Measurements from ENCODE around the gene DEPDC1. TPM values are rescaled to one million over a fixed set of nuclear protein-coding genes. Genes with fewer than 3 reads are reported as not detected.

Gene DEPDC1
- total RNA-seq, 1 donor from 2014 or later, result 1.7 TPM

- Histone ChIP-seq H3K27ac (no peak overlapping the region), H3K9me3 (no peaks in the 10 kb centered on the region), H3K4me1 (no peaks in the 10 kb centered on the region), H3K36me3 (no peaks in the 10 kb centered on the region), H3K4me3 (no peak overlapping the region), H3K27me3 (no peaks in the 10 kb centered on the region)
- TF ChIP-seq POLR2A (IDR thresholded peaks at IDR 0.05) (no peak), CTCF (IDR thresholded peaks at IDR 0.05) (no peak), POLR2AphosphoS5 (IDR thresholded peaks at IDR 0.05; ENCODE audit: insufficient read depth in 1 of 2, low read depth in 1 of 2) (no peak)
- DNase-seq (ENCODE audit: extremely low spot score in 2 of 2), result no peak
- intact Hi-C loops (cut with DNase I), result no loop called here
Observed at GRCh38 chr1:68525781-68526180, 28.9 kb upstream of the DEPDC1 start.

- intact Hi-C loops (cut with DNase I), result no loop called here
- TF ChIP-seq CTCF (IDR thresholded peaks at IDR 0.05) (no peak), POLR2A (IDR thresholded peaks at IDR 0.05) (no peak), POLR2AphosphoS5 (IDR thresholded peaks at IDR 0.05; ENCODE audit: insufficient read depth in 1 of 2, low read depth in 1 of 2) (no peak)
Observed at GRCh38 chr1:68521286-68521685, 24.4 kb upstream of the DEPDC1 start.

GRCh38 chr1:68516066-68516465 lies 19.2 kb upstream of the DEPDC1 start:
- no peak for TF ChIP-seq POLR2AphosphoS5 (IDR thresholded peaks at IDR 0.05; ENCODE audit: insufficient read depth in 1 of 2, low read depth in 1 of 2)
- TF ChIP-seq POLR2A (IDR thresholded peaks at IDR 0.05), result no peak
- no peak for TF ChIP-seq CTCF (IDR thresholded peaks at IDR 0.05)
- Histone ChIP-seq H3K4me1 (no peaks in the 10 kb centered on the region), H3K36me3 (no peaks in the 10 kb centered on the region), H3K4me3 (no peak overlapping the region), H3K27me3 (no peaks in the 10 kb centered on the region), H3K9me3 (no peaks in the 10 kb centered on the region), H3K27ac (no peak overlapping the region)
- no peak for DNase-seq (ENCODE audit: extremely low spot score in 2 of 2)
- intact Hi-C loops (cut with DNase I), result no loop called here

More at GRCh38 chr1:68521286-68521685, 24.4 kb upstream of the DEPDC1 start:
- H3K27ac ChIP-seq, result no peak overlapping the region
- H3K36me3 ChIP-seq, result no peaks in the 10 kb centered on the region
- no peaks in the 10 kb centered on the region for H3K9me3 ChIP-seq
- no peak for DNase-seq (ENCODE audit: extremely low spot score in 2 of 2)
- no peak overlapping the region for H3K4me3 ChIP-seq
- no peaks in the 10 kb centered on the region for H3K27me3 ChIP-seq
- no peaks in the 10 kb centered on the region for H3K4me1 ChIP-seq

GRCh38 chr1:68511254-68511653 lies 14.4 kb upstream of the DEPDC1 start:
- Histone ChIP-seq H3K9me3 (no peaks in the 10 kb centered on the region), H3K4me1 (no peaks in the 10 kb centered on the region), H3K4me3 (no peak overlapping the region), H3K36me3 (no peaks in the 10 kb centered on the region), H3K27ac (no peak overlapping the region), H3K27me3 (no peaks in the 10 kb centered on the region)
- intact Hi-C loops (cut with DNase I), result no loop called here
- DNase-seq (ENCODE audit: extremely low spot score in 2 of 2), result no peak
- TF ChIP-seq CTCF (IDR thresholded peaks at IDR 0.05) (no peak), POLR2AphosphoS5 (IDR thresholded peaks at IDR 0.05; ENCODE audit: insufficient read depth in 1 of 2, low read depth in 1 of 2) (no peak), POLR2A (IDR thresholded peaks at IDR 0.05) (no peak)

DNA sequence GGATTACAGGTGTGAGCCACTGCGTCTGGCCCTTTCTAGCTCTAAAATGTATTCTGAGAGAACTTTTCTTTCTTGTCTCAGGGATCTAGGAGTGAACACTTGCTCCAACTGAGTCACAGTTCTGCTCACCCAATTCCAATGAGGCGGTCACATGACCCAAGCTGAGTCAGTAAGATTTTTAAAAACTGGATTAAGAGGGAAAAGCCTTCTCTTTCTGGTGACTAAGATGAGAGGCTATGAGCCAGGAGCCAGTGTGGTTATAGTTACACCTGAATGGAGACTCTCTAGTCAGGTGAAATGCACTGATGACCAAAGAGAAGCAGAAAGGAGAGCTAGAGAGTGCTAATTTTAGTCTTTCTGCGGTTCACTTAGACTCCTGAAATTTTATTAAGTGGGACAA lies 9.5 kb upstream of the DEPDC1 start:
- H3K4me3 ChIP-seq, result no peak overlapping the region
- no peaks in the 10 kb centered on the region for H3K9me3 ChIP-seq
- H3K36me3 ChIP-seq, result no peaks in the 10 kb centered on the region
- DNase-seq (ENCODE audit: extremely low spot score in 2 of 2), result no peak
- intact Hi-C loops (cut with DNase I), result no loop called here
- TF ChIP-seq CTCF (IDR thresholded peaks at IDR 0.05), result no peak
- no peak for TF ChIP-seq POLR2AphosphoS5 (IDR thresholded peaks at IDR 0.05; ENCODE audit: insufficient read depth in 1 of 2, low read depth in 1 of 2)
- TF ChIP-seq POLR2A (IDR thresholded peaks at IDR 0.05), result no peak
- H3K4me1 ChIP-seq, result no peaks in the 10 kb centered on the region
- no peaks in the 10 kb centered on the region for H3K27me3 ChIP-seq
- no peak overlapping the region for H3K27ac ChIP-seq
